Left ventricle myocardium inferior (tissue), 1 donor: Measurements from ENCODE around the gene COPZ1. TPM values are rescaled to one million over a fixed set of nuclear protein-coding genes. Genes with fewer than 3 reads are reported as not detected.

Experiments
- DNase-seq: peaks from one replicate; pipeline ENCODE4 v3.0.0-alpha.2; 2020
- H3K27ac ChIP-seq: fragments of 200-600 bp; replicated peaks from 2 replicates; pipeline ENCODE4 v1.8.0; 2021
- H3K27me3 ChIP-seq: fragments of 200-600 bp; 2 replicates; pipeline ENCODE4 v1.8.0; 2021; ENCODE audit warnings: low read depth
- H3K36me3 ChIP-seq: fragments of 200-600 bp; 2 replicates; pipeline ENCODE4 v1.8.0; 2021
- H3K4me1 ChIP-seq: fragments of 200-600 bp; 2 replicates; pipeline ENCODE4 v1.8.0; 2021
- H3K4me3 ChIP-seq: fragments of 200-600 bp; 2 replicates; pipeline ENCODE4 v1.8.0; 2021; ENCODE audit warnings: mild to moderate bottlenecking, moderate library complexity
- H3K9me3 ChIP-seq: fragments of 200-600 bp; replicated peaks from 2 replicates; pipeline ENCODE4 v1.8.0; 2021
- CTCF ChIP-seq: fragments of 200-600 bp; IDR thresholded peaks from 2 replicates; pipeline ENCODE4 v1.8.0; 2021; ENCODE audit warnings: antibody characterized with exemption, mild to moderate bottlenecking, borderline replicate concordance
- intact Hi-C: fragments of 100-400 bp; cut with micrococcal nuclease; formaldehyde crosslinking; loops from one replicate; pipeline ENCODE4 v1.11.0; 2022
- total RNA-seq: library from RNA; stranded (reverse); fragmentation: NEBNext Ultra II Directional; extraction: Animal tissue kit (Norgen Biotek cat#: 25700); gene quantifications from one replicate; pipeline ENCODE4 v1.2.1, GENCODE V29; 2021
- donor health status: DM: no; HTN: yes; CAD: no; lungs with severe emphysema.

COPZ1 gene
- total RNA-seq, 1 donor from 2014 or later, result 110 TPM

GRCh38 chr12:54381136-54381535, 56.2 kb downstream of the COPZ1 start:
- Histone ChIP-seq H3K36me3 (no peaks in the 10 kb centered on the region), H3K27me3 (no peaks in the 10 kb centered on the region), H3K4me1 (peaks cover 39% of the 10 kb centered on the region), H3K4me3 (no peak overlapping the region), H3K27ac (no peak overlapping the region), H3K9me3 (no peaks in the 10 kb centered on the region)
- intact Hi-C loops, result no loop called here
- DNase-seq, result no peak
- no peak for TF ChIP-seq CTCF

DNA sequence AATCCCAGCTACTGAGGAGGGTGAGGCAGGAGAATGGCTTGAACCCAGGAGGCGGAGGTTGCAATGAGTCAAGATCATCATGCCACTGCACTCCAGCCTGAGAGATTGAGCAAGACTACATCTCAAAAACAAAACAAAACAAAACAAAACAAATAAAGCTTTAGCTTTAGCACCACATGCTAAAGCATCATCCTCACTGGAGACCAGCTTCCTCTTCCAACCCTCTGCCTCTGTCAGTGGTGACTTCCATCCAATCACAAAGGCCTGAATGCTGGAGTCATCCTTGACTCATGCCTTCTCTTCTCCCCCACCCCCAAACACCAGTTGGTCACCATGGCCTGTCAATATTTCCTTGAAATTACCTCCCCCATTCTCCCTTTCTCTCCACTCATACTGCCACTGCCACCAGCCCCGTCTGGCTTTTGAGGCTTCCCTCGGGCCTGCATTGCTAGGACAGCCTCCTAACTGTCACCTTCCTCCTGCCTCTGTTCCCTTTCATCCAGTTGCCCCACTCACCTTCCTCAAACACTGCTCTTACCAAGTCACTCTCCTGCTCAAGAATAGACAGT, 58.2 kb downstream of the COPZ1 start:
- Histone ChIP-seq H3K27ac (no peak overlapping the region), H3K4me3 (no peak overlapping the region), H3K36me3 (no peaks in the 10 kb centered on the region), H3K4me1 (peaks cover 21% of the 10 kb centered on the region), H3K27me3 (no peaks in the 10 kb centered on the region), H3K9me3 (no peaks in the 10 kb centered on the region)
- no peak for DNase-seq
- TF ChIP-seq CTCF, result no peak
- intact Hi-C loops, result no loop called here

- DNase-seq, result peak; percentile 33
- H3K4me1 ChIP-seq, result peaks cover 10% of the 10 kb centered on the region
- H3K4me3 ChIP-seq, result peak within 1 kb of the TSS; percentile 30
- no peak for TF ChIP-seq CTCF
- H3K9me3 ChIP-seq, result no peaks in the 10 kb centered on the region
- H3K27me3 ChIP-seq, result no peaks in the 10 kb centered on the region
- H3K27ac ChIP-seq, result peak within 1 kb of the TSS; percentile 50
- no peaks in the 10 kb centered on the region for H3K36me3 ChIP-seq
- intact Hi-C loops, result no loop called here
Measured at GRCh38 chr12:54384591-54385041, 59.7 kb downstream of the COPZ1 start, which contains the start of gene ZNF385A. ZNF385A (minus strand) TSS chr12:54384733; CDS start chr12:54384514, 219 bp downstream.

GRCh38 chr12:54385251-54385914, 60.5 kb downstream of the COPZ1 start:
- no peaks in the 10 kb centered on the region for H3K36me3 ChIP-seq
- H3K4me1 ChIP-seq, result peaks cover 10% of the 10 kb centered on the region
- no peak for TF ChIP-seq CTCF
- peak overlapping the region; percentile 50 for H3K27ac ChIP-seq
- H3K9me3 ChIP-seq, result no peaks in the 10 kb centered on the region
- no peaks in the 10 kb centered on the region for H3K27me3 ChIP-seq
- peak overlapping the region; percentile 30 for H3K4me3 ChIP-seq
- intact Hi-C loops, result no loop called here
- DNase-seq, result peak; percentile 32

- H3K9me3 ChIP-seq, result no peaks in the 10 kb centered on the region
- intact Hi-C loops, result no loop called here
- H3K27me3 ChIP-seq, result no peaks in the 10 kb centered on the region
- no peak for DNase-seq
- H3K27ac ChIP-seq, result peak overlapping the region; percentile 5
- no peaks in the 10 kb centered on the region for H3K36me3 ChIP-seq
- H3K4me3 ChIP-seq, result no peak overlapping the region
- TF ChIP-seq CTCF, result no peak
- H3K4me1 ChIP-seq, result peaks cover 17% of the 10 kb centered on the region
Measured at GRCh38 chr12:54386403-54387113, 61.6 kb downstream of the COPZ1 start.
